Amniotic stem cell (primary cell): Measurements from ENCODE around the gene MAN2B2.
"Not testable (repeated sequence)": the region's sequence is repeated elsewhere in the genome, so short reads cannot be mapped to it uniquely, and the experiment has no call there.

Experiments used
- DNase-seq: peaks from one replicate; lab custom pipeline; 2025; lab: John Stamatoyannopoulos, UW

MAN2B2 gene

GRCh38 chr4:6643141-6643847 lies 68.3 kb downstream of the MAN2B2 start:
- no peak for DNase-seq

- DNase-seq, result no peak
Observed at GRCh38 chr4:6644792-6645530, 70.0 kb downstream of the MAN2B2 start.

DNA sequence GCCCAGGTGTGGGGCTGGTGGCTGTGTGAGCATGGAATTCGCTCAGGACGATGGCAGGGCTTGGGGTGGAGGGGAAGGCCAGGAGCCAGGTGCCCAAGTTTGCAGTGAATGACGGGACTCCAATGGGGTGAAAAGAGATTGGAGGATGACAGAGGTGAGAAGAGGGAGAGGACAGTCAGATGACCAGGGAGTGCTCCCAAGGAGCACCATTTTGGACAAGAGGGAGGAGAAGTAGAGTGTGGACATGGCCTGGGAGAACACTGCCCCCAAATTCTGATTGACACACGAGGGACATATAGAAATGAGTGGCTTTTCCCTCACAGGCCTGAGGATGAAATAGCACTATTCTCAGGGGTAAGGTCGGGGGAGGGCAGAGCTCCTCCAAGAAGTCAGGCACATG lies 72.2 kb downstream of the MAN2B2 start:
- DNase-seq, result no peak

DNA sequence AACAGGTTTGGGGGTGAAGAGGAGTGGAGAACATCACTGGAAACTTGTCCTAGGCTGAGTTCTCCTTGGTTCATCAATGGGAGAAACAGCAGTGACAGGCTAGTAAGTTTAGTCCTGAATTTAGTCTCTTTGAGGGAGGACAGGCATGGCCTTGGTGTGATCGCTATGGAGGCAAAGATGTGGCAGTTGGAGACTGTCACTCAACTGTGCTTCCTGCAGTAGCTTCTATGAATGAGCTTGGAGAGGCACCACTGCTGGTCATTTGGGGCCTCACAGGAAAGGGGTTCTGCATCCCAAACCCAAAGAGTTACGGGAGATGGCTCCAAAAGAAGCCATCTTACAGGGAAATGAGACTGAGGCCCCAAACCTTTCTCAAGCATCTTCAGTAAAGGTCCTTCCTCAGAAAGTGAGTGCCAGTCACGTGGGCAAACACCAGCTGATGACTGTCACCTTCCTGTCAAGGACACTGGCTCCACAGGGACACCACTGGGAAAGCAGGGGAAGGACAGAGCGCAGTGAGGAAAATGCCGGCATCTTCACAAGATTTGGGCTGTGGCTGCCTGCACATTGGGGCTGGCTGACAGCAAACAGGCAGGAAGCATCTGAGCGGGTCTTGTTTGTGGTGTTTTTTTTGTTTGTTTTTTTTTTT lies 72.7 kb downstream of the MAN2B2 start:
- no peak for DNase-seq

- DNase-seq, result no peak
Observed at GRCh38 chr4:6649216-6649615, 74.2 kb downstream of the MAN2B2 start.

GRCh38 chr4:6654211-6654610 lies 79.2 kb downstream of the MAN2B2 start:
- not testable (repeated sequence) for DNase-seq

DNA sequence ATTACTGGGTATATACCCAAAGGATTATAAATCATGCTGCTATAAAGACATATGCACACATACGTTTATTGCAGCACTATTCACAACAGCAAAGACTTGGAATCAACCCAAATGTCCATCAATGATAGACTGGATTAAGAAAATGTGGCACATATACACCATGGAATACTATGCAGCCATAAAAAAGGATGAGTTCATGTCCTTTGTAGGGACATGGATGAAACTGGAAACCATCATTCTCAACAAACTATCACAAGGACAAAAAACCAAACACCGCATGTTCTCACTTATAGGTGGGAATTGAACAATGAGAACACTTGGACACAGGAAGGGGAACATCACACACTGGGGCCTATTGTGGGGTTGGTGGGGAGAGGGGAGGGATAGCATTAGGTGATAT lies 80.3 kb downstream of the MAN2B2 start:
- not testable (repeated sequence) for DNase-seq

- DNase-seq, result no peak
Observed at GRCh38 chr4:6655924-6656323, 80.9 kb downstream of the MAN2B2 start.

GRCh38 chr4:6657242-6658208 lies 82.5 kb downstream of the MAN2B2 start:
- DNase-seq, result no peak

- DNase-seq, result no peak
Observed at GRCh38 chr4:6658209-6658595, 83.2 kb downstream of the MAN2B2 start.

DNA sequence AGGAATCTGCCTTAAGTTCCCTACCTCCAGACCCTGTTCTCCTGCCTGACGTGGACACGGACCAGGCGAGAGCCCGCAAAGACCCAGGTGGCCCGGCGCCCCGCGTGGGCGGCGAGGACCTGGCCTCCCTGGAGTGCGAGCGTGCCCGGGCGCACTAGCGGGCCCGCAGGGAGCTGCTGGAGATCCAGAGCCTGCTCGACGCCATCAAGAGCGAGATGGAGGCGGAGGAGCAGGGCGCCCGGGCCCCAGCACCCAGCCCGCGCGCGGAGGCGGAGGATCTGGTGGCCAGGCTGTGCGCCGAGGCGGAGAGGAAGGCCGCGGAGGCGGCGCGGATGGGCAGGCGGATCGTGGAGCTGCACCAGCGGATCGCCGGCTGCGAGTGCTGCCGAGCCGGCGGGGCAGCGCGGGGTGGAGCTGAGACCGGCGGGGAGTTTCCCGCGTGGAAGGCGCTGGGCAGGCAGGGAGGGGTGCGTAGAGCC lies 83.6 kb downstream of the MAN2B2 start:
- no peak for DNase-seq

GRCh38 chr4:6659897-6660296 lies 84.9 kb downstream of the MAN2B2 start:
- no peak for DNase-seq

DNA sequence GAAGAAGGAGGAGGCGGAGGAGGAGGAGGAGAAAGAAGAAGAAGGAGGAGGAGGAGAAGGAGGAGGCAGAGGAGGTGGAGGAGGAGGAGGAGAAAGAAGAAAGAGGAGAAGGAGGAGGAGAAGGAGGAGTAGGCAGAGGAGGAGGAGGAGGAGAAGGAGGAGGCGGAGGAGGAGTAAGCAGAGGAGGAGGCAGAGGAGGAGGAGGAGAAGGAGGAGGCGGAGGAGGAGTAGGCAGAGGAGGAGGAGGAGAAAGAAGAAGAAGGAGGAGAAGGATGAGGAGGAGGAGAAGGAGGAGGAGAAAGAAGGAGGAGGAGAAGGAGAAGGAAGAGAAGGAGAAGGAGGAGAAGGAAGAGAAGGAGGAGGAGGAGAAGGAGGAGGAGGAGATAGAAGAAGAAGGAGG lies 85.4 kb downstream of the MAN2B2 start:
- no peak for DNase-seq

DNA sequence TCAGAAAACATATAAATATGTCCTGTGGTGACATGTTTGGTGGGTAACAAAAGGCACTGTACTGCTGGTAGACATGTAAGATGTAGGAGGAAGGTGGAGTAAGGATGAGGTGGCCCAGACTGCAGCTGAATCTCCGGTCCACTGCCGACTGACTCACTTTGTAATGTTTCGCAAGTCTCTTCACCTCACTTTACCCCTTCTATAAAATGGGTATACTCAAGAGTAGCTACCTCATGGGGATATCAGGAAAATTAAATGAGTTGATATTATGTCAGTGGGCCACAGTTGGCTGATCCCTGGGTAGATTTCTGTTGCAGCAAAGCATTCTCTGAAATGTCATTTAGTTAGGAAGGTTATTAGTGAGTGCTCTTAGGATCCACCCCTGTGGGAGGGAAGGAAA lies 87.6 kb downstream of the MAN2B2 start:
- no peak for DNase-seq

DNA sequence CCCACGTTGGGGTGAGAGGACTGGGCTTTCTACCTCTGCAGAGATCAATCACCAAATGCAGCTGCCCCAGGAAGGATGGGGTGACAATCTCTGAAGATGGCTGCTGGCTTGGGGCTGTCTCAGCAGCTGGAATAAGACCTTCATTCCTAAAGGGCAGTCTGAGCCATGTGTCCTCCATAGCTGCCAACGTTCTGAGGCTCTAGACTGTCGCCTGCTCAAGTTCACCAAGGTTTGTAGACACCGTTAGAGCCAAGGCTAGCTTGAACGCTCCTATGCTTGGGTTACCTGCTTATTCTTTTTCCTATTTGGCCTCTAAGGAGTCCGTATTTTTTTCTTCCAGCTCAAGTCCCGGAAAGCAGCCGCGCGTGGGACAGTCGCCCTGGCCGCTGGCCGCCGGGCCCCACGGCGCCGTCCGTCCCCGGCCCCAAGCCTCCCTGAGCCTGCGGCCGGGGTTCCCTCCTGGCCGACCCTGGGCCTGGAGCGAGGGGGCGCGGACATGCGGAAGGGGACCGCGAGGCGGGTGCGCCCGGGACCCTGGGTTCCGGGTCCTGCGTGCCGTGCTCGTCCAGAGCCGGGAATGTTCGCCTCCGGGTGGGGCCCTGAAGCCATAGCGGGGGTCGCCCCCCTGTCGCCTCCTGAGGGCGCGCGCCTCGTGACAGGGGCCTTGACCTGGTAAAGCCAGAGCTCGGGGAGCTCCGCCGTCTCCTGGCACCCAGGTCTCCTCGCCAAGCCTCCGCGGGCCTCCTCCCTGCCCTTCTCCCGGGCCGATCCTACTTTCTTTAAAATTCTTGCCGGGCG lies 88.8 kb downstream of the MAN2B2 start:
- no peak for DNase-seq

GRCh38 chr4:6665320-6665654 lies 90.3 kb downstream of the MAN2B2 start:
- no peak for DNase-seq

- no peak for DNase-seq
Observed at GRCh38 chr4:6668391-6668790, 93.4 kb downstream of the MAN2B2 start.

- no peak for DNase-seq
Observed at GRCh38 chr4:6671648-6672047, 96.7 kb downstream of the MAN2B2 start.

GRCh38 chr4:6672131-6672530 lies 97.1 kb downstream of the MAN2B2 start:
- no peak for DNase-seq

GRCh38 chr4:6672541-6673190 lies 97.7 kb downstream of the MAN2B2 start:
- not testable (repeated sequence) for DNase-seq
